HT1080 (cell line): Measurements from ENCODE around the gene MBD3L3. TPM values are rescaled to one million over a fixed set of nuclear protein-coding genes. Genes with fewer than 3 reads are reported as not detected.
"Not testable (repeated sequence)": the region's sequence is repeated elsewhere in the genome, so short reads cannot be mapped to it uniquely, and the experiment has no call there.

Source experiments
- DNase-seq: peaks from one replicate; pipeline ENCODE4 v3.0.0-alpha.2; 2015; ENCODE audit warnings: low read depth
- polyA plus RNA-seq, 2 experiments: library from polyadenylated mRNA; depleted of rRNA; stranded (reverse); fragments of >200 nt; gene quantifications; 2 replicates each; pipeline ENCODE4 v1.2.3, GENCODE V29; 2015
- total RNA-seq: library from RNA; depleted of rRNA; stranded (reverse); fragments of >200 nt; shearing (Covaris generic); gene quantifications from 2 replicates; pipeline ENCODE4 v1.2.3, GENCODE V29; 2014; rRNA removed

Gene MBD3L3
- total RNA-seq: not detected in 2 replicates
- not detected in 2 replicates for polyA plus RNA-seq (2015; cell fraction: cytosol; rRNA removed)
- polyA plus RNA-seq (2015; cell fraction: nucleus; rRNA removed): not detected in 2 replicates

GRCh38 chr19:7058576-7058975, at the start of gene MBD3L3:
TSS of gene MBD3L3 (minus strand) at chr19:7058676. CDS start at chr19:7058605, 71 bp downstream.
- DNase-seq: not testable (repeated sequence)

- no peak for DNase-seq
These were observed 48.5 kb upstream of the MBD3L3 start for GRCh38 chr19:7106711-7107657.

GRCh38 chr19:7104747-7105447, 46.4 kb upstream of the MBD3L3 start:
- no peak for DNase-seq

- DNase-seq: no peak
These were observed 43.2 kb upstream of the MBD3L3 start for GRCh38 chr19:7101498-7102253.

- DNase-seq: no peak
These were observed 41.1 kb upstream of the MBD3L3 start for GRCh38 chr19:7099597-7099921.

GRCh38 chr19:7098701-7099596, 40.5 kb upstream of the MBD3L3 start:
- peak; percentile 86 for DNase-seq

GRCh38 chr19:7098096-7098495, 39.6 kb upstream of the MBD3L3 start:
- DNase-seq: no peak

- peak; percentile 15 for DNase-seq
These were observed 30.5 kb upstream of the MBD3L3 start for GRCh38 chr19:7088999-7089398.

- peak; percentile 21 for DNase-seq
These were observed 24.8 kb upstream of the MBD3L3 start for GRCh38 chr19:7083076-7083956.

GRCh38 chr19:7078008-7078407, 19.5 kb upstream of the MBD3L3 start:
- no peak for DNase-seq

- no peak for DNase-seq
These were observed 17.7 kb upstream of the MBD3L3 start for GRCh38 chr19:7076151-7076550.

- no peak for DNase-seq
These were observed 16.3 kb upstream of the MBD3L3 start for GRCh38 chr19:7074705-7075282.

GRCh38 chr19:7072541-7072940, 14.1 kb upstream of the MBD3L3 start:
- DNase-seq: no peak

- no peak for DNase-seq
These were observed 11.4 kb upstream of the MBD3L3 start for GRCh38 chr19:7069904-7070226.

GRCh38 chr19:7069042-7069903, 10.8 kb upstream of the MBD3L3 start, which contains the start of gene ZNF557:
TSS of gene ZNF557 (plus strand) at chr19:7069703. CDS start at chr19:7075075, 5,372 bp downstream.
- DNase-seq: peak; percentile 89

GRCh38 chr19:7068599-7068998, 10.1 kb upstream of the MBD3L3 start:
- DNase-seq: no peak

GRCh38 chr19:7067716-7068115, 9.2 kb upstream of the MBD3L3 start:
- DNase-seq: no peak

- DNase-seq: peak; percentile 39
These were observed 8.6 kb upstream of the MBD3L3 start for GRCh38 chr19:7067122-7067521.
